Type B pancreatic cell (in vitro differentiated cells): ENCODE measurements around the gene OR13J1. TPM values are rescaled to one million over a fixed set of nuclear protein-coding genes. Genes with fewer than 3 reads are reported as not detected.

Source experiments
- DNase-seq: peaks from one replicate; pipeline ENCODE4 v3.0.0; 2021; ENCODE audit warnings: mixed read lengths; ENCODE audit not compliant: unreplicated experiment; ENCODE audit errors: extremely low spot score
- H3K27ac Mint-ChIP-seq: 2 replicates; pipeline ENCODE4 v1.8.0; 2021; ENCODE audit warnings: mild to moderate bottlenecking, mixed read lengths
- H3K27me3 Mint-ChIP-seq: 2 replicates; pipeline ENCODE4 v1.8.0; 2021; ENCODE audit warnings: mixed read lengths
- H3K36me3 Mint-ChIP-seq: 2 replicates; pipeline ENCODE4 v1.8.0; 2021; ENCODE audit warnings: mixed read lengths
- H3K4me1 Mint-ChIP-seq: one replicate; pipeline ENCODE4 v1.8.0; 2021; ENCODE audit warnings: mixed read lengths; ENCODE audit not compliant: unreplicated experiment
- H3K4me3 Mint-ChIP-seq: 2 replicates; pipeline ENCODE4 v1.8.0; 2021; ENCODE audit warnings: mild to moderate bottlenecking, mixed read lengths
- H3K9me3 Mint-ChIP-seq: 2 replicates; pipeline ENCODE4 v1.8.0; 2021; ENCODE audit warnings: mixed read lengths
- CTCF ChIP-seq: fragments of 200-600 bp; sonication (generic); conservative IDR thresholded peaks from 2 replicates; pipeline ENCODE4 v1.5.0; 2021; ENCODE audit warnings: antibody characterized with exemption, mild to moderate bottlenecking
- total RNA-seq: library from RNA; stranded (reverse); gene quantifications from 2 replicates; pipeline ENCODE4 v1.2.1, GENCODE V29; 2021; ENCODE audit warnings: low replicate concordance

The OR13J1 gene
- total RNA-seq, 1 donor from 2014 or later = not detected

DNA sequence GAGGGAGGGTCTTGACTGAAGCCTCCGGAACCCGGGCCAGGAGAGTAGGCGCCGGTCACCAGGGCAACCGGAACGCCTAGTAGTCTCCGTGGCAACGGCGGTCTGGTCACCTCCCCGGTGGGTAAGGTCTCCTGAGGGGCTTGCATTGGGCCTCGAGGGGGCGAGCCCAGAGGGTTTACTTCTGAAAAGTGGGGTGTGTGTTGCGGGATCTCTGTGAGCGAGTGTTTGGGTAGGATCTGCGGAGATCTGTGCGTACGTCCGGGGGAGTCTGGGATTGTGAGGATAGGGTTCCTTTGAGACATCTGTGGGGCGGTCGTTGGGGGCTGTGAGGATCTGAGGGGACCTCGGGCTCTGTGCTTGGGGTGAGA lies 41.5 kb downstream of the OR13J1 start, which contains the start of gene FAM221B:
TSS of gene FAM221B (minus strand) at position 17 of the 368 bp plus-strand sequence. CDS start 2,571 bp downstream, outside the sequence.
- peak within 1 kb of the TSS; percentile 96 for H3K27ac Mint-ChIP-seq
- peaks cover 52% of the 10 kb centered on the region for H3K4me1 Mint-ChIP-seq
- DNase-seq = no peak
- no peaks in the 10 kb centered on the region for H3K9me3 Mint-ChIP-seq
- TF ChIP-seq CTCF = no peak
- no peaks in the 10 kb centered on the region for H3K36me3 Mint-ChIP-seq
- H3K4me3 Mint-ChIP-seq = peak within 1 kb of the TSS; percentile 97
- H3K27me3 Mint-ChIP-seq = no peaks in the 10 kb centered on the region

DNA sequence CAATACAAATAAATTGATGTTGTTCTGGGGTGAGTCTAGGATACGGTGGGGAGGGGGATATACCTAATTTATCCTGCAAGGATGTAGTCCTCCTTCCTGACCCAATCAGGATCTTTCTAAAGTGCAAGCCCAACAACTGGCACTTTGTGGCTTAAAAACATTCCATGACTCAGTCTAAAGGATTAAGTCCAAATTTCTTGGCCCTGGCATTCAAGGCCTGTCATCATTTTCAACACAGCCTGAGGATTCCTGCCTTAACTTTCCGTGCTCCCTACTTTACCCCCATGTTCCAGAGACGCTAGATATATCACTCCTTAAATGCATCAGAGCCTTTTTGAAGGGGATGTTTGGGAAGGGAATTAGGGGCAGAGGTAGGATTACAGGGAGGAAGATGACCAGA lies 42.7 kb downstream of the OR13J1 start:
- H3K4me1 Mint-ChIP-seq = peaks cover 40% of the 10 kb centered on the region
- no peak for TF ChIP-seq CTCF
- peak overlapping the region; percentile 28 for H3K4me3 Mint-ChIP-seq
- H3K36me3 Mint-ChIP-seq = no peaks in the 10 kb centered on the region
- H3K27me3 Mint-ChIP-seq = no peaks in the 10 kb centered on the region
- H3K9me3 Mint-ChIP-seq = no peaks in the 10 kb centered on the region
- H3K27ac Mint-ChIP-seq = no peak overlapping the region
- no peak for DNase-seq

- Mint-ChIP-seq H3K9me3 (no peaks in the 10 kb centered on the region), H3K4me1 (peaks cover 30% of the 10 kb centered on the region), H3K27me3 (no peaks in the 10 kb centered on the region), H3K36me3 (no peaks in the 10 kb centered on the region), H3K27ac (peak overlapping the region; percentile 1), H3K4me3 (peak overlapping the region; percentile 74)
- peak; percentile 74 for TF ChIP-seq CTCF
- DNase-seq = no peak
Measured at GRCh38 chr9:35826071-35826701, 44.0 kb downstream of the OR13J1 start.

- H3K9me3 Mint-ChIP-seq = no peaks in the 10 kb centered on the region
- no peaks in the 10 kb centered on the region for H3K27me3 Mint-ChIP-seq
- no peaks in the 10 kb centered on the region for H3K36me3 Mint-ChIP-seq
- no peak overlapping the region for H3K4me3 Mint-ChIP-seq
- no peak for TF ChIP-seq CTCF
- H3K27ac Mint-ChIP-seq = no peak overlapping the region
- peaks cover 5% of the 10 kb centered on the region for H3K4me1 Mint-ChIP-seq
- no peak for DNase-seq
Measured at GRCh38 chr9:35822926-35823325, 47.3 kb downstream of the OR13J1 start.

DNA sequence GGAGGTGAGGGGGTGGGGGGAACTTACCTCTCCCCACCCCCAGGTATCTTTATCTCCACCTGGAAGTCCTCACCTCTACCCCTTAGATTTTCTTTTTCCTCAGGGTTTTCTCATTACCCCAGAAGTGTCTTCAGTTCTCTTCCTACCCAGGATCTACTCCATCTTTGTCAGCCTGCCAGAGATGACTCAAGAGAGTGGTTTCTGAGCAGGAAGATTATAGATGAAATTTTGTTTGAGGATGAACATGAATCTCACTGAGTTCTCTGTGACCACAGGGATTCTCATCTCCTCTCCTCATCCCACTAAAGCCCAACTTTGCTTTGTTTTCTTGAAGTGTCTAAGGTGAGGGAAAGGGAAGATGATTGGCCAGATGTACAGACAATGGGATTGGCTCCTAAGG lies 50.1 kb downstream of the OR13J1 start:
- Mint-ChIP-seq H3K36me3 (no peaks in the 10 kb centered on the region), H3K4me3 (no peak overlapping the region), H3K9me3 (peaks cover 3% of the 10 kb centered on the region), H3K4me1 (peaks cover 10% of the 10 kb centered on the region), H3K27ac (no peak overlapping the region), H3K27me3 (no peaks in the 10 kb centered on the region)
- TF ChIP-seq CTCF = no peak
- no peak for DNase-seq

Other genes with a start within 250 kb of the OR13J1 start
- gene SIT1, start 219.5 kb downstream of the OR13J1 start, total RNA-seq = not detected in 2 replicates
- 16,039 and 18,328 TPM in 2 replicates for gene RMRP, start 212.4 kb downstream of the OR13J1 start, total RNA-seq
- gene CCDC107, start 212.1 kb downstream of the OR13J1 start, total RNA-seq = 15.6 and 17.2 TPM in 2 replicates
- 7.1 and 14.2 TPM in 2 replicates for gene ARHGEF39, start 205.2 kb downstream of the OR13J1 start, total RNA-seq
- gene CA9, start 196.5 kb downstream of the OR13J1 start, total RNA-seq = 1.5 TPM in 1 of 2 replicates, not detected in the other
- gene TPM2, start 180.5 kb downstream of the OR13J1 start, total RNA-seq = 17.7 and 241 TPM in 2 replicates
- gene TLN1, start 138.2 kb downstream of the OR13J1 start, total RNA-seq = 136 and 164 TPM in 2 replicates
- 29.1 and 36.4 TPM in 2 replicates for gene CREB3, start 137.7 kb downstream of the OR13J1 start, total RNA-seq
- gene GBA2, start 121.2 kb downstream of the OR13J1 start, total RNA-seq = 100 and 103 TPM in 2 replicates
- gene RGP1, start 121.1 kb downstream of the OR13J1 start, total RNA-seq = 35.0 and 35.7 TPM in 2 replicates
- not detected in 2 replicates for gene MSMP, start 116.1 kb downstream of the OR13J1 start, total RNA-seq
- gene NPR2, start 78.8 kb downstream of the OR13J1 start, total RNA-seq = 4.2 and 23.3 TPM in 2 replicates
- 0.71 and 14.2 TPM in 2 replicates for gene SPAG8, start 58.1 kb downstream of the OR13J1 start, total RNA-seq
- 41.7 and 51.1 TPM in 2 replicates for gene HINT2, start 55.4 kb downstream of the OR13J1 start, total RNA-seq
- gene FAM221B, start 41.7 kb downstream of the OR13J1 start, total RNA-seq = 1.1 TPM in 1 of 2 replicates, not detected in the other
- 13.8 and 27.2 TPM in 2 replicates for gene TMEM8B, start 41.2 kb downstream of the OR13J1 start, total RNA-seq
- gene HRCT1, start 35.8 kb upstream of the OR13J1 start, total RNA-seq = 0.40 TPM in 1 of 2 replicates, not detected in the other
- gene SPAAR, start 39.1 kb upstream of the OR13J1 start, total RNA-seq = not detected in 2 replicates
- gene OR2S2, start 87.8 kb upstream of the OR13J1 start, total RNA-seq = not detected in 2 replicates
- 1.9 and 11.7 TPM in 2 replicates for gene RECK, start 166.5 kb upstream of the OR13J1 start, total RNA-seq